ENCODE data around the gene UNC5CL. TPM values are rescaled to one million over a fixed set of nuclear protein-coding genes. Genes with fewer than 3 reads are reported as not detected.

The UNC5CL gene
- total RNA-seq, 2 experiments from 2014 or later: 0.49 to 0.85 TPM

DNA sequence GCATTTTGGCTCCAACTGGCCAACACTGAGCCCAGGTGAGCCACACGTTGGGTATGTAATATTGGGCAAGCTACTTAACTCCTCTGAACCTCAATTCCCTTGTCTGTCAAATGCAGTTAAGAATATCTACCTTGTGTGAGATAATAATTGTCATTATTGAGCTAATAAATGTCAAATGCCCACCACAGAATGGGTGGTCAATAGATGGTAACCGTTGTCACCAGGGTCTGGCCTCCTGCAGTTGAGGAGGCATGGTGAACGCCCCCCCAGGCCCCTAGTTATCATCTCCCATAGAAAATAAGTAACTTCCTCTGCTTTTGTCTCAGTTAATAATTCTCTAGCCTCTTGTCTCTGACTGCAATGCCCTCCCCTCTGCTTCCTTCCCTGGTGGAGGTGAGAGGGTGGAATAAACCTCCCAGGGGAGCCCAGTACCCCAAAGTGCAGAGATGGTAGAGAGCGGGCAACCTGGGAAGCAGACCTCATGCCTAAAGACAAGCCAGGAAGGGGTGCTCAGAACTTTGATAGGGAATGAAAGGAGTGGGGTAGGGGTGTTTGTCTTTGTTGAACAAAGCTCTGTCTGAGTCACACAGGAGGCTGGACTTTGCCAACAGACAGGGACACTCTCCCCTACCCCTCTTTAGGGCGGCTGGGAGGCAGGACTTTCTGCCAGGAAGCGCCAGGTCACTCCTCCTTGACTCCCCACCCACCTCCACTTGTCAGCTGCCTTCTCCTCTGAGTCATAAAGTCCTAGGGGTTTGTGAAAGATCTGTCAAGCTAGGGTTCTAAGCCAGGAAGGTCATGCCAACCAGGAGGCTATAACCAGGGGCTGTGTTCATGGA is 1.3 kb upstream of the UNC5CL start:
- ChIA-PET CTCF (ENCODE audit: unreplicated experiment) (interaction anchor here (0.6 kb wide), 2 partner anchors 278 to 1677 kb away, joined by 3 read pairs; no protein-coding TSS in a partner anchor), POLR2A (no interaction called here)
- no peaks in the 10 kb centered on the region for H3K9me2 ChIP-seq (ENCODE audit: insufficient read depth, low read length)

DNA sequence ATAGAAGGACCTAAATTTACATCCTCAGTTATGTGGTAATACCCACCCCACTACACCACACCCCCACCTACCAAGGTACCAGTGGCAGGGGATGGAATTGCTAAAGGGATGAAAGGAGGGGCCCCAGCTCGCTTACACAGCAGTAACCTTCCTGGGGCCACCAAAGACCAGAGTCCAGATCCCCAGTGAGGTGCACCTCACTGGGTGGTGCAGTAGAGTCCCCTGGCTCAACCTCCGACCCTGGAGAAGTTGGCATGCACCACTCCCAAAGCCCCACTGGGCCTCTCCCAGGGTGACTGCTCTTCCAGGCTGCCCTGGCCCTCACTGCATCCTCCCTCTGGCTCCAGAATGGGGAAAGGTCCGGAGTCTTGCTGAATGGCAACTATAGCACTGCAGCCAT is 816 bp downstream of the UNC5CL start:
- no peaks in the 10 kb centered on the region for H3K4me1 ChIP-seq (ENCODE audit: insufficient read depth, low read length, poor library complexity, severe bottlenecking)
- intact Hi-C loops (cut with micrococcal nuclease; ENCODE audit: unreplicated experiment): no loop called here
- TF ChIP-seq, protein P1, sequence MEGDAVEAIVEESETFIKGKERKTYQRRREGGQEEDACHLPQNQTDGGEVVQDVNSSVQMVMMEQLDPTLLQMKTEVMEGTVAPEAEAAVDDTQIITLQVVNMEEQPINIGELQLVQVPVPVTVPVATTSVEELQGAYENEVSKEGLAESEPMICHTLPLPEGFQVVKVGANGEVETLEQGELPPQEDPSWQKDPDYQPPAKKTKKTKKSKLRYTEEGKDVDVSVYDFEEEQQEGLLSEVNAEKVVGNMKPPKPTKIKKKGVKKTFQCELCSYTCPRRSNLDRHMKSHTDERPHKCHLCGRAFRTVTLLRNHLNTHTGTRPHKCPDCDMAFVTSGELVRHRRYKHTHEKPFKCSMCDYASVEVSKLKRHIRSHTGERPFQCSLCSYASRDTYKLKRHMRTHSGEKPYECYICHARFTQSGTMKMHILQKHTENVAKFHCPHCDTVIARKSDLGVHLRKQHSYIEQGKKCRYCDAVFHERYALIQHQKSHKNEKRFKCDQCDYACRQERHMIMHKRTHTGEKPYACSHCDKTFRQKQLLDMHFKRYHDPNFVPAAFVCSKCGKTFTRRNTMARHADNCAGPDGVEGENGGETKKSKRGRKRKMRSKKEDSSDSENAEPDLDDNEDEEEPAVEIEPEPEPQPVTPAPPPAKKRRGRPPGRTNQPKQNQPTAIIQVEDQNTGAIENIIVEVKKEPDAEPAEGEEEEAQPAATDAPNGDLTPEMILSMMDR (conservative IDR thresholded peaks at IDR 0.05; ENCODE audit: low read length): no peak
- no peak for TF ChIP-seq EZH2phosphoT487 (IDR thresholded peaks at IDR 0.05; ENCODE audit: borderline replicate concordance, low read depth, low read length)
- no peaks in the 10 kb centered on the region for H3K9me2 ChIP-seq (ENCODE audit: insufficient read depth, low read length)
- BruUV-seq (replicated peaks): no TSS peak
- H4K20me1 ChIP-seq (ENCODE audit: insufficient read depth, low read length): no peaks in the 10 kb centered on the region
- no peak overlapping the region for H2AFZ ChIP-seq (ENCODE audit: low read length)
- no peaks in the 10 kb centered on the region for H3K36me3 ChIP-seq (ENCODE audit: insufficient read depth, low read length)
- H3K9me3 ChIP-seq (ENCODE audit: low read length): no peaks in the 10 kb centered on the region
- no peak overlapping the region for H3K4me2 ChIP-seq (ENCODE audit: low read length)
- no peak overlapping the region for H3K4me3 ChIP-seq (ENCODE audit: low read depth, low read length, poor library complexity, severe bottlenecking)
- no peaks in the 10 kb centered on the region for H3K79me2 ChIP-seq (ENCODE audit: insufficient read depth, low read depth, low read length)
- CTCF ChIA-PET (ENCODE audit: unreplicated experiment): interaction anchor here (0.6 kb wide), 1 partner anchor 624 kb away, joined by 3 read pairs; no protein-coding TSS in a partner anchor
- no peak for DNase-seq (ENCODE audit: low spot score)
- POLR2A ChIA-PET: interaction anchor here (1.0 kb wide), 1 partner anchor 12 kb away, joined by 3 read pairs; no protein-coding TSS in a partner anchor
- no peak overlapping the region for H3K27ac ChIP-seq (ENCODE audit: low read depth, low read length, poor library complexity, severe bottlenecking)

More for the DNA sequence above, 1.3 kb upstream of the UNC5CL start:
- TF ChIP-seq EZH2phosphoT487 (IDR thresholded peaks at IDR 0.05; ENCODE audit: borderline replicate concordance, low read depth, low read length): no peak
- TF ChIP-seq, protein P1 (conservative IDR thresholded peaks at IDR 0.05; ENCODE audit: low read length): no peak
- no peaks in the 10 kb centered on the region for H3K9me3 ChIP-seq (ENCODE audit: low read length)
- BruUV-seq (replicated peaks): no TSS peak
- no peak overlapping the region for H3K4me2 ChIP-seq (ENCODE audit: low read length)
- intact Hi-C loops (cut with micrococcal nuclease; ENCODE audit: unreplicated experiment): no loop called here
- no peaks in the 10 kb centered on the region for H3K79me2 ChIP-seq (ENCODE audit: insufficient read depth, low read depth, low read length)
- no peaks in the 10 kb centered on the region for H4K20me1 ChIP-seq (ENCODE audit: insufficient read depth, low read length)
- H3K36me3 ChIP-seq (ENCODE audit: insufficient read depth, low read length): no peaks in the 10 kb centered on the region
- H3K4me1 ChIP-seq (ENCODE audit: insufficient read depth, low read length, poor library complexity, severe bottlenecking): no peaks in the 10 kb centered on the region
- H2AFZ ChIP-seq (ENCODE audit: low read length): no peak overlapping the region
- H3K27ac ChIP-seq (ENCODE audit: low read depth, low read length, poor library complexity, severe bottlenecking): no peak overlapping the region
- no peak for DNase-seq (ENCODE audit: low spot score)
- no peak overlapping the region for H3K4me3 ChIP-seq (ENCODE audit: low read depth, low read length, poor library complexity, severe bottlenecking)

Measured in OCI-LY7 (cell line).